ENCODE measurements around the gene ARSG.

DNA sequence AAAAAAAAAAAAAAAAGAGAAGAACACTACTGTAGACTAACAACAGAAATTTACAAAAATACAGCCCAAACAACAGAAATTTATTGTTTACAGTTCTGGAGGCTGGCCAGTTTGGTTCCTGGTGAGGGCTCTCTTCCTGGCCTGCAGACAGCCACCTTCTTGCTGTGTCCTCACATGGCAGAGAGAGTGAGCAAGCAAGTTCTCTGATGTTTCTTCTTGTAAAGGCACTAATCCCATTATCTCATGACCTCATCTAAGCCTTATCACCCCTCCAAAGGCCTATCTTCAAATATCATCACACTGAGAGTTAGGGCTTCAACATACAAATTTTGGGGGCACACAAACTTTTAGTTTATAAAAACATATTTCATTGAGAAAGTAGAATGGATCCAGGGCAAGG, 7.3 kb downstream of the ARSG start:
- TF ChIP-seq CTCF (conservative IDR thresholded peaks at IDR 0.05; ENCODE audit: low read depth, low read length) (no peak), POLR2A (IDR thresholded peaks at IDR 0.05; ENCODE audit: low read depth, low read length) (no peak), SMC3 (IDR thresholded peaks at IDR 0.05; ENCODE audit: low read depth, low read length) (no peak), RFX5 (IDR thresholded peaks at IDR 0.05; ENCODE audit: low read depth, low read length) (no peak), FOS (IDR thresholded peaks at IDR 0.05; ENCODE audit: low read depth, low read length) (no peak), BHLHE40 (IDR thresholded peaks at IDR 0.05; ENCODE audit: low read depth, low read length) (no peak), MXI1 (IDR thresholded peaks at IDR 0.05; ENCODE audit: borderline replicate concordance, low read depth, low read length) (no peak), CEBPB (IDR thresholded peaks at IDR 0.05; ENCODE audit: low read depth, low read length) (no peak), NFE2L2 (IDR thresholded peaks at IDR 0.05; ENCODE audit: low read depth, low read length) (no peak), RAD21 (IDR thresholded peaks at IDR 0.05; ENCODE audit: low read length) (no peak), CHD1 (IDR thresholded peaks at IDR 0.05; ENCODE audit: low read depth, low read length) (no peak), RCOR1 (IDR thresholded peaks at IDR 0.05; ENCODE audit: insufficient replicate concordance, low read length) (no peak), MAFK (IDR thresholded peaks at IDR 0.05; ENCODE audit: low read depth, low read length) (no peak)
- TF ChIP-seq, protein P1, sequence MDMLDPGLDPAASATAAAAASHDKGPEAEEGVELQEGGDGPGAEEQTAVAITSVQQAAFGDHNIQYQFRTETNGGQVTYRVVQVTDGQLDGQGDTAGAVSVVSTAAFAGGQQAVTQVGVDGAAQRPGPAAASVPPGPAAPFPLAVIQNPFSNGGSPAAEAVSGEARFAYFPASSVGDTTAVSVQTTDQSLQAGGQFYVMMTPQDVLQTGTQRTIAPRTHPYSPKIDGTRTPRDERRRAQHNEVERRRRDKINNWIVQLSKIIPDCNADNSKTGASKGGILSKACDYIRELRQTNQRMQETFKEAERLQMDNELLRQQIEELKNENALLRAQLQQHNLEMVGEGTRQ (IDR thresholded peaks at IDR 0.05; ENCODE audit: low read depth, low read length): no peak

Data from IMR-90 (cell line).